Suprapubic skin (tissue), 3 donors: ENCODE measurements around the gene IWS1.

Experiments
- EP300 ChIP-seq: sonication (generic); formaldehyde crosslinking; IDR thresholded peaks from one replicate; pipeline ENCODE4 v1.6.1; 2017; ENCODE audit warnings: antibody characterized with exemption
- TF ChIP-seq, protein P1 (sequence below), 2 donors: fragments of 200-600 bp in 1 of 2; fragments of 450-650 bp in 1 of 2; sonication (generic) in 1 of 2; IDR thresholded peaks; one replicate each; pipeline ENCODE4 v1.5.1; 2016 to 2019; ENCODE audit warnings: antibody characterized with exemption in 2 of 2, mild to moderate bottlenecking in 1 of 2, moderate library complexity in 1 of 2

- TF ChIP-seq, protein P1, sequence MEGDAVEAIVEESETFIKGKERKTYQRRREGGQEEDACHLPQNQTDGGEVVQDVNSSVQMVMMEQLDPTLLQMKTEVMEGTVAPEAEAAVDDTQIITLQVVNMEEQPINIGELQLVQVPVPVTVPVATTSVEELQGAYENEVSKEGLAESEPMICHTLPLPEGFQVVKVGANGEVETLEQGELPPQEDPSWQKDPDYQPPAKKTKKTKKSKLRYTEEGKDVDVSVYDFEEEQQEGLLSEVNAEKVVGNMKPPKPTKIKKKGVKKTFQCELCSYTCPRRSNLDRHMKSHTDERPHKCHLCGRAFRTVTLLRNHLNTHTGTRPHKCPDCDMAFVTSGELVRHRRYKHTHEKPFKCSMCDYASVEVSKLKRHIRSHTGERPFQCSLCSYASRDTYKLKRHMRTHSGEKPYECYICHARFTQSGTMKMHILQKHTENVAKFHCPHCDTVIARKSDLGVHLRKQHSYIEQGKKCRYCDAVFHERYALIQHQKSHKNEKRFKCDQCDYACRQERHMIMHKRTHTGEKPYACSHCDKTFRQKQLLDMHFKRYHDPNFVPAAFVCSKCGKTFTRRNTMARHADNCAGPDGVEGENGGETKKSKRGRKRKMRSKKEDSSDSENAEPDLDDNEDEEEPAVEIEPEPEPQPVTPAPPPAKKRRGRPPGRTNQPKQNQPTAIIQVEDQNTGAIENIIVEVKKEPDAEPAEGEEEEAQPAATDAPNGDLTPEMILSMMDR (IDR thresholded peaks at IDR 0.05) = no peak
- TF ChIP-seq EP300 = no peak
These were observed 19.8 kb downstream of the IWS1 start for GRCh38 chr2:127506510-127506909.
